BLaER1 treated with 17β-estradiol and CSF1 and Interleukin-3, amounts not matched to agents 10 nM and 100 nM (cell line): ENCODE results near the gene EML6.

Experiments used
- H3K27ac ChIP-seq, 11 experiments: shearing (Covaris generic); formaldehyde crosslinking; 2 replicates each; pipeline ENCODE4 v1.8.1; 2022
- H3K27me3 ChIP-seq, 11 experiments: shearing (Covaris generic); formaldehyde crosslinking; 2 replicates each; pipeline ENCODE4 v1.8.1; 2022
- H3K36me3 ChIP-seq, 11 experiments: shearing (Covaris generic); formaldehyde crosslinking; 2 replicates each; pipeline ENCODE4 v1.8.1; 2022
- H3K4me1 ChIP-seq, 10 experiments: shearing (Covaris generic); formaldehyde crosslinking; 2 replicates each; pipeline ENCODE4 v1.8.1; 2022
- H3K4me2 ChIP-seq, 11 experiments: shearing (Covaris generic); formaldehyde crosslinking; 2 replicates each; pipeline ENCODE4 v1.8.1; 2022
- H3K4me3 ChIP-seq, 10 experiments: shearing (Covaris generic); formaldehyde crosslinking; 2 replicates each; pipeline ENCODE4 v1.8.1; 2022
- H3K9ac ChIP-seq, 11 experiments: shearing (Covaris generic); formaldehyde crosslinking; 2 replicates each; pipeline ENCODE4 v1.8.1; 2022
- H3K9me3 ChIP-seq, 11 experiments: shearing (Covaris generic); formaldehyde crosslinking; replicated peaks in 1 of 11; 2 replicates each; pipeline ENCODE4 v1.8.1; 2022
- H4K20me1 ChIP-seq, 11 experiments: shearing (Covaris generic); formaldehyde crosslinking; 2 replicates each; pipeline ENCODE4 v1.8.1; 2022
- Cebpa-rat ChIP-seq, 11 experiments: shearing (Covaris generic); IDR thresholded peaks; 2 replicates each; pipeline ENCODE4 v1.8.1; 2022

The EML6 gene

GRCh38 chr2:54936766-54937165, 213.3 kb downstream of the EML6 start:
- H3K27me3 ChIP-seq = no peaks in the 10 kb centered on the region
- H3K4me1 ChIP-seq = no peaks in the 10 kb centered on the region
- no peak overlapping the region for H3K4me2 ChIP-seq
- H4K20me1 ChIP-seq = no peaks in the 10 kb centered on the region
- H3K9ac ChIP-seq = no peak overlapping the region
- no peak overlapping the region for H3K4me3 ChIP-seq
- no peak for TF ChIP-seq Cebpa-rat (IDR thresholded peaks at IDR 0.05)
- peaks cover 0 to 8% (median 0%) of the 10 kb centered on the region in 11 experiments; a peak in 1 of 22 replicates for H3K36me3 ChIP-seq
- no peak overlapping the region for H3K27ac ChIP-seq
- H3K9me3 ChIP-seq = peaks cover 22 to 38% (median 25%) of the 10 kb centered on the region in 11 experiments

GRCh38 chr2:54939446-54940118, 216.1 kb downstream of the EML6 start:
- 0 out of 20 replicates have a peak, but pooled peaks cover 0 to 5% (median 0%) of the 10 kb centered on the region in 10 experiments for H3K4me1 ChIP-seq
- no peaks in the 10 kb centered on the region for H3K27me3 ChIP-seq
- H3K9ac ChIP-seq = no peak overlapping the region
- H3K4me2 ChIP-seq = no peak overlapping the region
- TF ChIP-seq Cebpa-rat (IDR thresholded peaks at IDR 0.05) = no peak
- H3K36me3 ChIP-seq = peaks cover 0 to 8% (median 0%) of the 10 kb centered on the region in 11 experiments; a peak in 1 of 22 replicates
- H4K20me1 ChIP-seq = no peaks in the 10 kb centered on the region
- no peak overlapping the region for H3K27ac ChIP-seq
- peaks cover 22 to 38% (median 25%) of the 10 kb centered on the region in 11 experiments for H3K9me3 ChIP-seq
- no peak overlapping the region for H3K4me3 ChIP-seq

GRCh38 chr2:54940723-54941122, 217.3 kb downstream of the EML6 start:
- peaks cover 0 to 8% (median 0%) of the 10 kb centered on the region in 11 experiments; a peak in 1 of 22 replicates for H3K36me3 ChIP-seq
- no peak overlapping the region for H3K27ac ChIP-seq
- no peak for TF ChIP-seq Cebpa-rat (IDR thresholded peaks at IDR 0.05)
- H3K27me3 ChIP-seq = no peaks in the 10 kb centered on the region
- peaks cover 22 to 37% (median 25%) of the 10 kb centered on the region in 11 experiments for H3K9me3 ChIP-seq
- no peak overlapping the region for H3K4me3 ChIP-seq
- no peaks in the 10 kb centered on the region for H4K20me1 ChIP-seq
- H3K4me1 ChIP-seq = peaks cover 0 to 5% (median 0%) of the 10 kb centered on the region in 10 experiments; a peak in 1 of 20 replicates
- no peak overlapping the region for H3K9ac ChIP-seq
- H3K4me2 ChIP-seq = no peak overlapping the region

GRCh38 chr2:54941248-54941984, 218.0 kb downstream of the EML6 start:
- no peak overlapping the region for H3K9ac ChIP-seq
- H4K20me1 ChIP-seq = no peaks in the 10 kb centered on the region
- H3K4me2 ChIP-seq = no peak overlapping the region
- no peak for TF ChIP-seq Cebpa-rat (IDR thresholded peaks at IDR 0.05)
- H3K27me3 ChIP-seq = no peaks in the 10 kb centered on the region
- H3K36me3 ChIP-seq = peaks cover 0 to 8% (median 0%) of the 10 kb centered on the region in 11 experiments; a peak in 1 of 22 replicates
- H3K4me3 ChIP-seq = no peak overlapping the region
- H3K27ac ChIP-seq = no peak overlapping the region
- peaks cover 22 to 35% (median 25%) of the 10 kb centered on the region in 11 experiments for H3K9me3 ChIP-seq
- H3K4me1 ChIP-seq = peaks cover 0 to 5% (median 0%) of the 10 kb centered on the region in 10 experiments; a peak in 1 of 20 replicates

GRCh38 chr2:54942373-54942772, 218.9 kb downstream of the EML6 start:
- TF ChIP-seq Cebpa-rat (IDR thresholded peaks at IDR 0.05) = no peak
- H3K4me3 ChIP-seq = no peak overlapping the region
- H3K36me3 ChIP-seq = peaks cover 0 to 8% (median 0%) of the 10 kb centered on the region in 11 experiments; a peak in 1 of 22 replicates
- peak overlapping the region in 1 of 11 experiments; percentile 2; a peak in 1 of 22 replicates for H3K4me2 ChIP-seq
- H3K27ac ChIP-seq = no peak overlapping the region
- no peaks in the 10 kb centered on the region for H4K20me1 ChIP-seq
- H3K27me3 ChIP-seq = no peaks in the 10 kb centered on the region
- H3K9me3 ChIP-seq = peaks cover 14 to 25% (median 17%) of the 10 kb centered on the region in 11 experiments
- H3K9ac ChIP-seq = no peak overlapping the region
- peaks cover 0 to 5% (median 0%) of the 10 kb centered on the region in 10 experiments; a peak in 1 of 20 replicates for H3K4me1 ChIP-seq

GRCh38 chr2:54944724-54945326, 221.4 kb downstream of the EML6 start:
- H4K20me1 ChIP-seq = no peaks in the 10 kb centered on the region
- H3K4me3 ChIP-seq = no peak overlapping the region
- no peak for TF ChIP-seq Cebpa-rat (IDR thresholded peaks at IDR 0.05)
- H3K36me3 ChIP-seq = no peaks in the 10 kb centered on the region
- 0 out of 22 replicates have a peak, but pooled peaks cover 0 to under 1% (median 0%) of the 10 kb centered on the region in 11 experiments for H3K9me3 ChIP-seq
- no peaks in the 10 kb centered on the region for H3K27me3 ChIP-seq
- peaks cover 0 to 5% (median 0%) of the 10 kb centered on the region in 10 experiments; a peak in 1 of 20 replicates for H3K4me1 ChIP-seq
- no peak overlapping the region for H3K9ac ChIP-seq
- no peak overlapping the region for H3K4me2 ChIP-seq
- H3K27ac ChIP-seq = no peak overlapping the region

- Histone ChIP-seq H3K36me3 (no peaks in the 10 kb centered on the region), H3K27ac (no peak overlapping the region; a peak in 1 of 22 replicates), H3K4me3 (no peak overlapping the region), H3K9me3 (no peaks in the 10 kb centered on the region), H3K27me3 (no peaks in the 10 kb centered on the region), H3K4me2 (no peak overlapping the region), H3K4me1 (peaks cover 0 to 5% (median 0%) of the 10 kb centered on the region in 10 experiments; a peak in 1 of 20 replicates), H4K20me1 (no peaks in the 10 kb centered on the region), H3K9ac (no peak overlapping the region)
- no peak for TF ChIP-seq Cebpa-rat (IDR thresholded peaks at IDR 0.05)
These were observed 222.1 kb downstream of the EML6 start for GRCh38 chr2:54945391-54946219.

GRCh38 chr2:54946220-54946805, 222.9 kb downstream of the EML6 start:
- Histone ChIP-seq H3K4me2 (no peak overlapping the region), H3K4me1 (peaks cover 0 to 5% (median 0%) of the 10 kb centered on the region in 10 experiments; a peak in 1 of 20 replicates), H3K36me3 (no peaks in the 10 kb centered on the region), H3K4me3 (no peak overlapping the region), H3K27ac (no peak overlapping the region), H4K20me1 (no peaks in the 10 kb centered on the region), H3K27me3 (no peaks in the 10 kb centered on the region), H3K9ac (no peak overlapping the region), H3K9me3 (no peaks in the 10 kb centered on the region)
- no peak for TF ChIP-seq Cebpa-rat (IDR thresholded peaks at IDR 0.05)
